Transverse colon (tissue), 3 donors: ENCODE results near the gene TMCO1.

Experiments
- CTCF ChIP-seq, 5 experiments: fragments of 200-600 bp in 3 of 5; fragments of 450-650 bp in 2 of 5; sonication (generic) in 3 of 5; IDR thresholded peaks; 1 replicate in 2 of 5; 2 replicates in 3 of 5; pipeline ENCODE4 v1.5.1; 2016 to 2017; ENCODE audit warnings: antibody characterized with exemption in 5 of 5, inconsistent platforms in 3 of 5, mild to moderate bottlenecking in 2 of 5, moderate library complexity in 1 of 5
- EP300 ChIP-seq: sonication (generic); formaldehyde crosslinking; IDR thresholded peaks from one replicate; pipeline ENCODE4 v1.6.1; 2017; ENCODE audit warnings: antibody characterized with exemption, low read depth
- POLR2A ChIP-seq: fragments of 450-650 bp; IDR thresholded peaks from one replicate; pipeline ENCODE4 v1.6.1; 2016; ENCODE audit warnings: antibody characterized with exemption, mild to moderate bottlenecking, moderate library complexity

DNA sequence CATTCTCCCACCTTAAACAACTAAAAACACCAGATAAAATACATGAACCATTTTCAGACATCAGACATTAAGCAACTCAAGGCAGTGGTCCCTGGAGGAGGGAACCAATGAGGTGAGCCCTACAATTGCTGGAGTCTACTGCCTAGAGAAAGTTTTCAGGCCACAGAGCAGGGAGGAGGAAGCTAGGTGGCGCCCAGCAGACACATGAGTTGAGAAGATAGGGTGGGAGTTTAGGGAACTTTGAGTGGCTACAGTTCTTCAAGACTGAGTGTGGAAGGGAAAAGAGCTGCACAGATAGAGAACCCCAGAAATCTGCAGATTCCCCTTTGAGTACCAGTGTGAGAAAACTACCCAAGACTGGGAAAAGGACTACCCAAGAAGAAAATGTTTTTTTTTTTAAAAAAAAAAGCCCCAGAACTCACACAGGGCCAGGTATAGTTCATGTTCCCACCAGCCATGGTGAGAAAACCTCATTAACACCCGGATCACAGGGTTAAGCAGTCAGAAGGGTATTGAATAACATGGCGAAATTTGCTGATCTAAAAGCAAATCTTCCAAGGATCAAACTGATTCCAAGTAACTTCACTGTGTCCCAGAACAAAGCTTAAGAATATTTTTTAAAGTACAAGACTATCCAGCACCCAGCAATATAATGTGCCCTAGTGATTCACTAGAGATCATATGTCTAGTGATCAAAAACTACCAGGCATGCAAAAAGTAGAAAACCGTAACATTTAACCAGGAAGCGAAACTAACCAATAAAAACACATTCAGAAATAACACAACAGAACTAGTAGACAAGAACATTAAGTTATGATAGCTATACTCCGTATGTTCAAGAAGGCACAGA lies 82.3 kb downstream of the TMCO1 start:
- no peak for TF ChIP-seq EP300
- TF ChIP-seq POLR2A: no peak
- TF ChIP-seq CTCF (IDR thresholded peaks at IDR 0.05): no peak
